HFF-Myc (cell line): ENCODE results near the gene BAX.

Experiments used
- DNase-seq: peaks from one replicate; pipeline ENCODE4 v3.0.0-alpha.2; 2011; ENCODE audit warnings: low read depth; ENCODE audit errors: extremely low read depth
- H3K4me3 ChIP-seq: replicated peaks from 2 replicates; pipeline ENCODE4 v1.5.1; 2011; ENCODE audit warnings: low read depth, mild to moderate bottlenecking, control low read depth, low read length
- CTCF ChIP-seq: IDR thresholded peaks from 2 replicates; pipeline ENCODE4 v1.5.1; 2012; ENCODE audit warnings: mild to moderate bottlenecking, low read depth, low read length, control low read depth; ENCODE audit errors: missing control alignments

BAX gene

DNA sequence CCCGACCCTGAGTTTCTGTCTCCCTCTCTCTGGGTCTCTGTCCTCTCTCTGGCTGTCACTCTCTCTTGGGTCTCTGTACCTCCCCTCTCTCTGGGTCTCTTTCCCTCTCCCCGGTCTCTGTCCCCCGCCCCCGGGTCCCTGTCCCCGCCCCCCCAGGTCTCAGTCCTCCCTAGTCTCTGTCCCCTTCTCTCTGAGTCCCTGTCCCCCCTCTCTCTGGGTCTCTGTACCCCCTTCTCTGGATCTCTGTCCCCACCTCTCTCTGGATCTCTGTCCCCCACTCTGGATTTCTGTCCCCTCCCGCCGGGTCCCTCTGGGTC is 8.1 kb downstream of the BAX start:
- no peak for TF ChIP-seq CTCF
- DNase-seq = no peak
- H3K4me3 ChIP-seq = no peak overlapping the region

DNA sequence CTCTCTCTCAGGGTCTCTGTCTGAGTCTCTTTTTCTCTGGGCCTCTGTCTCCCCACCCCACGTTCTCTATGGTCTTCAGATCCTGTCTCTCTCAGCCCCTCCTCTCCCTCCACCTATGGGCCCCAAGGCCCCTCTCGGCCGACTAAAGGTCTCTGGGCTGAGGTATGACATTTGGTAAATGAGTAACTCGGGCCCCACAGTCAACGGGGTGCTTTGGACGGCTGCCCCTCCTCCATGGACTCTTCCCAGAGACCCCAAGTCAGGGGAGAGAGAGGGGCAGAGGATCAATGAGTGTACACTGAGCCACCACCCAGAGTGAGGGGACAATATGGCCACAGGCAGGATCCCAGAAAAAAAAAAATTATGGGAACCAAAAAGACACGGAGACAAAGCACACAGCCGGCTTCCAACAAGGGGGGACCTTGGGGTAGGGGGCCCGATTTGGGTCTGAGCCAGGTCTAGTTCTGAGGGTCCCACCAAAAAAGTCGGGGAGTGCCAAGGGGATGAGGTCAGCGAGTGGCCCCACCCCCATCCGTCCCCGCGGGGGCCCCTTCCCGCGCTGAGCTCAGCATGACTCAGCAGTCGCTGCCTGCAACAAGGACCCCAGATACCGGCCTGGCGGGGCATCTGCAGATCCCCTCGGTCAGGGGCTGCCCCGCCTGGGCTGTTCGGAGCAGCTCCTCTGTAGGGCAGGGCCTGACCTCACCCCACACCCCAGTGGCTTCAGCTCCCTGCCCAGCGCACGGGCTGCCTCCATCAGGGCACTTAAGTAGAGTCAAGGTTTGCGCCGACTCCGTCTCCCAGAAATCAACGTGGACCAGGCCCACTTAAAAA is 8.9 kb downstream of the BAX start:
- no peak for TF ChIP-seq CTCF
- no peak overlapping the region for H3K4me3 ChIP-seq
- DNase-seq = no peak

DNA sequence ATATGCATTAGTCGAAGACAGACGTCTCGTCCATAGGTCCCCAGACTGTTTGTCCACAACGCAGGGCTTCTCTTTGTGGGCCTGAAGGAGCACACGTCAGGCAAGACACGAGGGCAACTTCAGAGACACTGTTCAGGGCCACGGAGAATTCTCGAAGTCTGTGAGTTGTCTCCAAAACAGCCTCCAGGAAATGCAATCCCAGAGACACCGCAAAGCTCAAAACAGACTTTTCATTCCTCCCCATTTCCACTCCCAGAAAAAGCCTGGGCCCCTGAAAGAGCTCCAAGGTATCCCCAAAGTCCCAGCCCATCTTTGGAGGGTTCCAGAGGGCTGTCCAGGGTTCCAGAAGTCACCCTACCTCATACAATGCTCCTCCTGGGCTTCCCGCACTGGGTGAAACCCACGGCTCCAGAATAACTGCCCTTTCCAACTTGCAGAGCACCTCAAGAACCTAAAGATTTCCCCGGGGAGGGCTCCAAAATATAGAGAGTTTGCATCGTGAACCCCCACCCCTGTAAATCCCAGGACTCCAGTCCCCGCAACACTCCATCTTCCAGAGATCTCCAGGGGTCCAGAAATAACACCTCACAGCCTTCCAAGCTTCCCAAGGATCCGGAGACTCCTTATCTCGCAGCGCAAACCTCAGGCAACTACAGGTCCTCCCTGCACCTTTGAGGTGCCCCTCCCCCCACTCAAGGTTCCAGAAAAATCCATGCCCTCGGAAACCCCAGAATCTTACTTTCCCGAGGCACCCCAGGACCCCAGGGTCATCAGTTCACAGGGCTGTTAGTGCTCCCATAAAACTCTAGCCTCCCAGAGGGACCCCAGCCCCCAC is 9.7 kb downstream of the BAX start:
- TF ChIP-seq CTCF = no peak
- 0 out of 2 replicates have a peak overlapping the region, but pooled peaks have one; percentile 7 for H3K4me3 ChIP-seq
- no peak for DNase-seq

- no peak for DNase-seq
- no peak for TF ChIP-seq CTCF
- peak within 1 kb of the TSS; percentile 91 for H3K4me3 ChIP-seq
Measured at GRCh38 chr19:48965040-48965805, 10.5 kb downstream of the BAX start, which contains the start of gene FTL. Gene FTL, plus strand, starts transcription at chr19:48965309. Its CDS starts 199 bp downstream, at chr19:48965508.

- no peak for TF ChIP-seq CTCF
- H3K4me3 ChIP-seq = peak overlapping the region; percentile 91
- DNase-seq = no peak
Measured at GRCh38 chr19:48965806-48966540, 11.3 kb downstream of the BAX start.
